GM13976 (cell line): ENCODE measurements around the gene KRT28.

ENCODE experiments used
- DNase-seq: peaks from one replicate; pipeline ENCODE4 v3.0.0; 2012; ENCODE audit warnings: low spot score
- in situ Hi-C: fragments of 300-500 bp; cut with MboI; formaldehyde crosslinking; loops from one replicate; pipeline ENCODE4 v1.12.0; 2022; ENCODE audit warnings: low sequenced_read_pairs, mixed read lengths, inconsistent platforms; ENCODE audit not compliant: unreplicated experiment
- TF ChIP-seq, protein P1 (sequence below): IDR thresholded peaks from 2 replicates; pipeline ENCODE4 v1.5.1; 2012; ENCODE audit warnings: borderline replicate concordance, mild to moderate bottlenecking; ENCODE audit not compliant: insufficient read depth; ENCODE audit errors: extremely low read depth, missing control alignments, control extremely low read depth

KRT28 gene

GRCh38 chr17:40775945-40776344 lies 23.8 kb downstream of the KRT28 start:
- DNase-seq: no peak
- TF ChIP-seq, protein P1, sequence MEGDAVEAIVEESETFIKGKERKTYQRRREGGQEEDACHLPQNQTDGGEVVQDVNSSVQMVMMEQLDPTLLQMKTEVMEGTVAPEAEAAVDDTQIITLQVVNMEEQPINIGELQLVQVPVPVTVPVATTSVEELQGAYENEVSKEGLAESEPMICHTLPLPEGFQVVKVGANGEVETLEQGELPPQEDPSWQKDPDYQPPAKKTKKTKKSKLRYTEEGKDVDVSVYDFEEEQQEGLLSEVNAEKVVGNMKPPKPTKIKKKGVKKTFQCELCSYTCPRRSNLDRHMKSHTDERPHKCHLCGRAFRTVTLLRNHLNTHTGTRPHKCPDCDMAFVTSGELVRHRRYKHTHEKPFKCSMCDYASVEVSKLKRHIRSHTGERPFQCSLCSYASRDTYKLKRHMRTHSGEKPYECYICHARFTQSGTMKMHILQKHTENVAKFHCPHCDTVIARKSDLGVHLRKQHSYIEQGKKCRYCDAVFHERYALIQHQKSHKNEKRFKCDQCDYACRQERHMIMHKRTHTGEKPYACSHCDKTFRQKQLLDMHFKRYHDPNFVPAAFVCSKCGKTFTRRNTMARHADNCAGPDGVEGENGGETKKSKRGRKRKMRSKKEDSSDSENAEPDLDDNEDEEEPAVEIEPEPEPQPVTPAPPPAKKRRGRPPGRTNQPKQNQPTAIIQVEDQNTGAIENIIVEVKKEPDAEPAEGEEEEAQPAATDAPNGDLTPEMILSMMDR: no peak
- in situ Hi-C loops: no loop called here

DNA sequence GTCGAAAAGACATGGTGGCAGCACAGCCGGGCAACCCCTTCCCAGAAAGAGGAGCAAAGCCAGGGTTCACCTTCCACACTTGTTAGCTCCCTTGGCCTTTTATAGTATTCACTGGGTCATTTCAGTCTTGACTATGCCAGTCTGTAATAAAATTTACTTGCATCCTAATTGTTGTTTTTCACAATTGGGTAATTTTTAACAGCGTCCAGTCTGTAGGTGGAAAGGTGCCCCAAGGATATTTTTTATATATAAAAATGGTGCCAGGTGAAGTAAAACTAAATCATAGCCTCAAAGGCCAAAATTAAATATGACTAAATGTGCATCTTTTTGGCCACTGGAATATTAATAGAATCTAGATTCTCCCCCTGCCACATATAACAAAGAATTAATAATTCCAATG lies 27.7 kb downstream of the KRT28 start, which contains the start of gene KRT26:
KRT26 (minus strand) TSS at position 101 of the 400 bp plus-strand sequence; CDS start at position 13, 88 bp downstream.
- TF ChIP-seq, protein P1: no peak
- DNase-seq: no peak
- in situ Hi-C loops: no loop called here

DNA sequence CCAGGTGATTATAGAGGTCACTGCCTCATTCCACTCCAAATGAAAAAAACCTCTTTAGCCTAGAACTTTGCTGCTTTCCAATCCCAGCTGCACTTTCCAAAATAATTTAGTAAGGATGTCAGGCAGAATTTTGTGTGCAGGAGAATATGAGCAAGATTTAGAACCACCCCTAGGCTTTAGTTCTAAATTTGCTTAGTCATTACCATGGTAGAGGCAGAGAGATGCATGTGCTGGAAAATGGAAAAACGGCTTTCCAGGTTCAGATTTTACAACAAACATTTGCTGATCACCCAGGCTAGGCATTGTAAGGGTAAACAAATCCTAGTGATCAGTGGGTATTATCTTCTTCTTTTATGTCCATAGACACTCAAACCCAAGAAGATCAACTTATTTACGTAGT lies 34.1 kb downstream of the KRT28 start:
- in situ Hi-C loops: no loop called here
- TF ChIP-seq, protein P1: no peak
- no peak for DNase-seq

- DNase-seq: no peak
- in situ Hi-C loops: no loop called here
- TF ChIP-seq, protein P1: no peak
Observed at GRCh38 chr17:40763752-40764151, 36.0 kb downstream of the KRT28 start.

DNA sequence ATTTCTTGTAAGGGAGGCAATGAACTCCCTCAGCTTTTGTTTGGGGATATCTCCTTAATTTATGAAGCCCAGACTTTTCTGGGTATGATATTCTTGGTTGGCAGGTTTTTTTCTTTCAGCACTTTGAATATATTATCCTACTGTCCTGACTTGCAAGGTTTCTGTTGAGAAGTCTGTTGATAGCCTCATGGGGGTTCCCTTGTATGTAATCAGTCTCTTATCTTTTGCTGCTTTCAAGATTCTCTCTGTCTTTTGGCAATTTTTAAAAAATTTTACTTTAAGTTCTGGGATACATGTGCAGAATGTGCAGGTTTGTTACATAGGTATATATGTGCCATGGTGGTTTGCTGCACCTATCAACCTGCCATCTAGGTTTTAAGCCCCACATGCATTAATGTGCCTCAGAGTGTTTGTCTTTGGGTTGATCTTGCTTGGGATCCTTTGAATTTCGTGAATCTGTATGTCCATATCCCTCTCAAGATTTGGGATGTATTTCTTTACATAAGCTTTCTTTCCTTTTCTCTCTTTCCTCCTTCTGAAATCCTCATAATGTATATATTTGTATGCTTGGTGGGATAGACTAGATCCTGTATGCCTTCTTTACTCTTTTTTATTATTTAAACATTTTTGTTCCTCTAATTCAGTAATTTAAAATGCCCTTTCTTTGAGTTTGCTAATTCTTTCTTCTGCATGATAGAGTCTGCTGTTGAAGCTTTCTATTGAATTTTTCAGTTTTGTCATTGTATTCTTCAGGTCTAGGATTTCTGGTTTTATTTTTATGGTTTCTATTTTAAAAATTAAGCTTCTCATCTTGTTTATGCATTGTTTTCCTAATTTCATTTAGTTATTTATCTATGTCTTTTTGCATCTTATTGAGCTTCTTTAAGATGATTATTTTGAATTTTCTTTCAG lies 39.4 kb downstream of the KRT28 start:
- in situ Hi-C loops: no loop called here
- TF ChIP-seq, protein P1: no peak
- no peak for DNase-seq

DNA sequence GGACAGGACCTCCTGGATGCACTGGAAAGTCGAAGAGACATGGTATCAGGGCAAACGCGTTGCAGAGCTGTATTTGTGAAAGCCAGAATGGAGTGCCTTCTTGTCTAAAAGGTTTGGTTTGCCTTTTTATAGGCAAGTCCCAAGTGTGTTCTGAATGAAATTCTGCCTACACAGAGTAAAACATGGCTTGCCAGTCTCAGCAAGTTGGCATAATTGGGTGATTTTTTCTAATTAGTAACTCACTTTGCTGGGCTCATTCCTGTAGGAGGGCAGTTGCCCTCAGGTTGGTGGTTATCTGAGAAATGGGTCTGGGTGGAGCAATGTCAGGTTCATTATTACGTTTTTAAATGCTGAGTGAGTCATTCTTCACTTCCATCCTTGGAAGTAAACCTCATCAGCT lies 44.5 kb downstream of the KRT28 start, which contains the start of gene KRT25:
KRT25 (minus strand) TSS at position 101 of the 400 bp plus-strand sequence; CDS start at position 41, 60 bp downstream.
- in situ Hi-C loops: no loop called here
- no peak for DNase-seq
- TF ChIP-seq, protein P1: no peak
